Neuronal stem cell (in vitro differentiated cells): Measurements from ENCODE around the gene SEPHS1.

Source experiments
- DNase-seq: peaks from one replicate; pipeline ENCODE4 v3.0.0-alpha.2; 2013; ENCODE audit warnings: low spot score
- H2AFZ ChIP-seq: one replicate; pipeline ENCODE4 v1.6.1; 2013; ENCODE audit warnings: mild to moderate bottlenecking, low read length, inconsistent platforms
- H2AK5ac ChIP-seq: 2 replicates; pipeline ENCODE4 v1.6.1; 2013; ENCODE audit warnings: low read depth, mild to moderate bottlenecking, inconsistent platforms, low read length, moderate library complexity, mixed read lengths
- H2BK120ac ChIP-seq: 2 replicates; pipeline ENCODE4 v1.6.1; 2013; ENCODE audit warnings: low read depth, mild to moderate bottlenecking, inconsistent platforms, low read length, moderate library complexity, mixed read lengths
- H2BK12ac ChIP-seq: one replicate; pipeline ENCODE4 v1.6.1; 2013; ENCODE audit warnings: low read length, inconsistent platforms
- H2BK15ac ChIP-seq: 2 replicates; pipeline ENCODE4 v1.6.1; 2013; ENCODE audit warnings: mild to moderate bottlenecking, low read length, inconsistent platforms, mixed read lengths
- H2BK5ac ChIP-seq: one replicate; pipeline ENCODE4 v1.6.1; 2013; ENCODE audit warnings: inconsistent platforms, mild to moderate bottlenecking, low read length, moderate library complexity
- H3K14ac ChIP-seq: one replicate; pipeline ENCODE4 v1.6.1; 2013; ENCODE audit warnings: low read length, inconsistent platforms
- H3K18ac ChIP-seq: 2 replicates; pipeline ENCODE4 v1.6.1; 2013; ENCODE audit warnings: low read length, inconsistent platforms
- H3K23ac ChIP-seq: 2 replicates; pipeline ENCODE4 v1.6.1; 2013; ENCODE audit warnings: low read depth, mild to moderate bottlenecking, mixed read lengths, low read length, inconsistent platforms; ENCODE audit not compliant: poor library complexity
- H3K27ac ChIP-seq: replicated peaks from 3 replicates; pipeline ENCODE4 v1.5.1; 2013; ENCODE audit warnings: low read length, inconsistent platforms
- H3K27me3 ChIP-seq, 3 experiments: 2 replicates each; pipeline ENCODE4 v1.6.1; 2013; ENCODE audit warnings: low read length in 3 of 3, mild to moderate bottlenecking in 2 of 3, inconsistent platforms in 1 of 3, low read depth in 1 of 3, mixed read lengths in 1 of 3, moderate library complexity in 1 of 3; ENCODE audit not compliant: control insufficient read depth in 3 of 3, insufficient read depth in 3 of 3
- H3K36me3 ChIP-seq, 2 donors: replicated peaks in 1 of 2; 2 replicates each; pipeline ENCODE4 v1.6.1; 2013; ENCODE audit warnings: low read length in 2 of 2; ENCODE audit not compliant: control insufficient read depth in 2 of 2, insufficient read depth in 2 of 2
- H3K4ac ChIP-seq: 2 replicates; pipeline ENCODE4 v1.6.1; 2013; ENCODE audit warnings: inconsistent platforms, mild to moderate bottlenecking, low read length, moderate library complexity
- H3K4me1 ChIP-seq, 2 donors: 1 replicate in 1 of 2; 2 replicates in 1 of 2; pipeline ENCODE4 v1.6.1; 2013; ENCODE audit warnings: low read length in 2 of 2, low read depth in 1 of 2; ENCODE audit not compliant: control insufficient read depth in 2 of 2, insufficient read depth in 1 of 2
- H3K4me2 ChIP-seq: one replicate; pipeline ENCODE4 v1.6.1; 2013; ENCODE audit warnings: mild to moderate bottlenecking, low read length, inconsistent platforms; ENCODE audit not compliant: insufficient read depth, poor library complexity, severe bottlenecking
- H3K4me3 ChIP-seq, 2 donors: 2 replicates each; pipeline ENCODE4 v1.5.1; 2013; ENCODE audit warnings: low read length in 2 of 2, mild to moderate bottlenecking in 2 of 2, inconsistent platforms in 1 of 2, moderate library complexity in 1 of 2
- H3K79me1 ChIP-seq: one replicate; pipeline ENCODE4 v1.6.1; 2013; ENCODE audit warnings: low read depth, mild to moderate bottlenecking, inconsistent platforms, low read length, moderate library complexity
- H3K9ac ChIP-seq: one replicate; pipeline ENCODE4 v1.6.1; 2013; ENCODE audit warnings: mild to moderate bottlenecking, low read depth, low read length, inconsistent platforms; ENCODE audit not compliant: poor library complexity
- H3K9me3 ChIP-seq, 2 donors: replicated peaks in 1 of 2; 2 replicates each; pipeline versions ENCODE3 to v1.6.1; 2013; ENCODE audit warnings: low read length in 2 of 2, mild to moderate bottlenecking in 2 of 2, inconsistent platforms in 1 of 2, low read depth in 1 of 2, mixed read lengths in 1 of 2, moderate library complexity in 1 of 2; ENCODE audit not compliant: control insufficient read depth in 2 of 2, insufficient read depth in 1 of 2
- H4K8ac ChIP-seq: one replicate; pipeline ENCODE4 v1.6.1; 2013; ENCODE audit warnings: low read depth, mild to moderate bottlenecking, inconsistent platforms, low read length, moderate library complexity
- H4K91ac ChIP-seq: one replicate; pipeline ENCODE4 v1.6.1; 2013; ENCODE audit warnings: low read length, low read depth, mild to moderate bottlenecking, inconsistent platforms; ENCODE audit not compliant: poor library complexity
- WGBS, 2 donors: extraction: QIAGEN DNeasy Blood & Tissue Kit; methylation state at CpG; one replicate each; pipeline ENCODE4 v1.1.7; 2013; ENCODE audit warnings: missing lambda C conversion rate in 2 of 2, mixed read lengths in 1 of 2; ENCODE audit not compliant: insufficient read length in 2 of 2, insufficient replicate concordance in 1 of 2; ENCODE audit errors: extremely low coverage in 2 of 2; 5-methylcytosine and 5-hydroxymethylcytosine counted together

Gene SEPHS1

GRCh38 chr10:13352519-13352918, 4.4 kb upstream of the SEPHS1 start:
- Histone ChIP-seq H3K18ac (no peak overlapping the region), H3K9ac (no peak overlapping the region), H2AFZ (no peak overlapping the region), H3K4me3 (no peak overlapping the region), H3K4me2 (no peak overlapping the region), H3K14ac (no peak overlapping the region), H2AK5ac (no peak overlapping the region), H2BK12ac (no peak overlapping the region), H4K91ac (no peak overlapping the region), H3K9me3 (no peaks in the 10 kb centered on the region), H2BK5ac (no peak overlapping the region), H3K4me1 (peaks cover 10 to 13% of the 10 kb centered on the region in 2 donors), H3K23ac (no peak overlapping the region), H3K27ac (no peak overlapping the region), H3K4ac (no peak overlapping the region), H3K79me1 (no peaks in the 10 kb centered on the region), H4K8ac (no peak overlapping the region), H3K36me3 (no peaks in the 10 kb centered on the region), H2BK120ac (no peak overlapping the region), H2BK15ac (no peak overlapping the region), H3K27me3 (peaks cover 4 to 35% (median 4%) of the 10 kb centered on the region in 3 experiments)
- no peak for DNase-seq
- no CpG with 5 or more reads among the region's 3 CpGs for WGBS, 2 donors

DNA sequence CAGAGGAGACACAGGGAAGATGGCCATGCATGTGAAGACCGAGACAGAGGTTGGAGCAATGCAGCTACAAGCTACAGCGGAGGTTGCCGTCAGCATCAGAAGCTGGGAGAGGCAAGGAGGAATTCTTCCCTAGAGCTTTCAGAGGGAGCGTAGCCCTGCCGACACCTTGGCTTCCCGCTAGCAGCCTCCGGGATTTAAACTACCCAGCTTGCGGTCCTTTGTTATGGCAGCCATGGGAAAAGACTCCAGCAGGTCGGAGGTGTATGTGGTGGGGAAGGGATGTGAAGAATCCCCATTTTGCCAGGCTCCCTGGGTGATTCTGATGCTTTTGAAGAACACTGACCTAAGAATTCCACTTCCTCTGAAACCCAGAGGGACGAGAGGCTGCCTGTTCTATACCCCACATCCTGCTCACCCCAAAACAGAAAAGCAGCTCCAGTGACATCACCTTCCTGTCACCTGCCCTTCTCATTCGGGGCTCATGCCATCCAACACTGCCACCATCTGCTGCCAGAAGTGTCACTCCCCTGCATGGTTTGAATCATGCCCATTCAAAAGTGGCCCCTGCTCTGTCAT, 3.3 kb upstream of the SEPHS1 start:
- Histone ChIP-seq H4K8ac (no peak overlapping the region), H3K4me1 (peaks cover 10 to 13% of the 10 kb centered on the region in 2 donors), H2AFZ (no peak overlapping the region), H3K14ac (no peak overlapping the region), H2BK120ac (no peak overlapping the region), H2AK5ac (no peak overlapping the region), H3K23ac (no peak overlapping the region), H3K79me1 (no peaks in the 10 kb centered on the region), H2BK12ac (no peak overlapping the region), H3K18ac (no peak overlapping the region), H3K4me2 (no peak overlapping the region), H4K91ac (no peak overlapping the region), H3K27me3 (peaks cover 4 to 35% (median 4%) of the 10 kb centered on the region in 3 experiments), H2BK15ac (no peak overlapping the region), H3K4ac (no peak overlapping the region), H3K4me3 (no peak overlapping the region), H3K9me3 (no peaks in the 10 kb centered on the region), H3K27ac (no peak overlapping the region), H3K9ac (no peak overlapping the region), H3K36me3 (no peaks in the 10 kb centered on the region), H2BK5ac (no peak overlapping the region)
- WGBS, 2 donors, result no CpG with 5 or more reads among the region's 11 CpGs
- no peak for DNase-seq

DNA sequence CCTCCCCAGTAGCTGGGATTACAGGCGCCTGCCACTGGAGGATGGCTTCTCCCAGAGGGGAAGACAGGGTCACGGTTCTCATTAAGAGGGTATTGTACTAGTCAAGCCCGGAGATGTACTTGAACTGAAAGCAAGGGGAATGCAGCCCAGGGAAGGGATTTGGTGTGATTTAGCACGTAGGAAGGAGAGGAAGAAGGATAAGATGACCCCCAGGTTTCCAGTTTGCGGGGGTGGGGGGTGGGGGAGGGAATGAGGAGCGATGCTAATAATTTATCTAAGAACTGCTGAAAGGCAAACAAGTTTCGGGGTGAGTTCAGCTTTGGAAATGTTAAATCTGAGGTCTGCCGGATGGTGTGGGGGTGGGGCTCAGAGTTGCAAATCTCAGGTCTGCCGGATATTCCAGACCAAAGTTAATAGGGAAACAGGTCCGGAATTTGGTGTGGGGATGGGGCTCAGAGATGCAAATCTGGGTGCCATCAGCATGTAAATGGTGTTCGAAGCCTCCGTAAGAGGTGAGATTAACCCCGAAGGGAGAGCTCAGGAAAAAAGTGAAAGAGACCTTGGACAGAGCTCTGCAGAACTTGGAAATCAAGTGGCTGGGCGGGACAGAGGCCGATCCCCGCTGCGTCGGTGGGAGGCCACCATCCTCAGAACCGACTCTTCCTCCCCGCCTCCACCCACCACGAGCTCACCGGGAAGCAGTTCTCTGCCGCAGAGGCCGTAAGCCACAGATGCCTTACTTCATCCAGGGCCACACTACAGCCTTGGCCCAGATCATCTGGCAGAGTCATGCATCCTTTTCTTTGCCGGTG, 1.6 kb upstream of the SEPHS1 start:
- no peak overlapping the region for H3K14ac ChIP-seq
- H3K4me2 ChIP-seq, result peak overlapping the region; percentile 46
- peak overlapping the region; percentile 83 for H2AFZ ChIP-seq
- H3K27ac ChIP-seq, result no peak overlapping the region
- H3K9ac ChIP-seq, result no peak overlapping the region
- H3K9me3 ChIP-seq, result no peaks in the 10 kb centered on the region
- no peaks in the 10 kb centered on the region for H3K79me1 ChIP-seq
- WGBS, 2 donors, result no CpG with 5 or more reads among the region's 25 CpGs
- H4K8ac ChIP-seq, result no peak overlapping the region
- peaks cover 12 to 21% of the 10 kb centered on the region in 2 donors for H3K4me1 ChIP-seq
- H3K23ac ChIP-seq, result peak overlapping the region; percentile 87
- H2BK5ac ChIP-seq, result no peak overlapping the region
- peaks cover 4 to 35% (median 4%) of the 10 kb centered on the region in 3 experiments for H3K27me3 ChIP-seq
- H2BK15ac ChIP-seq, result no peak overlapping the region
- peaks cover 0 to 11% of the 10 kb centered on the region in 2 donors for H3K36me3 ChIP-seq
- no peak overlapping the region for H3K4ac ChIP-seq
- no peak for DNase-seq
- H2AK5ac ChIP-seq, result no peak overlapping the region
- no peak overlapping the region for H2BK12ac ChIP-seq
- H3K4me3 ChIP-seq, result peak overlapping the region in 1 of 2 donors; percentile 74
- no peak overlapping the region for H2BK120ac ChIP-seq
- no peak overlapping the region for H4K91ac ChIP-seq
- H3K18ac ChIP-seq, result no peak overlapping the region

GRCh38 chr10:13347500-13348156, 465 bp downstream of the SEPHS1 start:
- peaks cover 0 to 4% of the 10 kb centered on the region in 2 donors for H3K9me3 ChIP-seq
- H3K27me3 ChIP-seq, result peaks cover 4 to 35% (median 4%) of the 10 kb centered on the region in 3 experiments
- no peak overlapping the region for H3K23ac ChIP-seq
- H4K8ac ChIP-seq, result no peak overlapping the region
- H2BK12ac ChIP-seq, result no peak overlapping the region
- H3K14ac ChIP-seq, result no peak overlapping the region
- no peak overlapping the region for H2BK120ac ChIP-seq
- H3K4ac ChIP-seq, result no peak overlapping the region
- H2BK15ac ChIP-seq, result no peak overlapping the region
- H4K91ac ChIP-seq, result no peak overlapping the region
- H2AFZ ChIP-seq, result peak overlapping the region; percentile 79
- H3K4me3 ChIP-seq, result peak overlapping the region; percentile 74 to 96
- H3K36me3 ChIP-seq, result peaks cover 6 to 32% of the 10 kb centered on the region in 2 donors
- peak overlapping the region; percentile 85 for H3K4me2 ChIP-seq
- peak overlapping the region; percentile 87 for H3K27ac ChIP-seq
- WGBS, 2 donors, result no CpG with 5 or more reads among the region's 109 CpGs
- H2BK5ac ChIP-seq, result peak overlapping the region; percentile 58
- H3K4me1 ChIP-seq, result peaks cover 12 to 21% of the 10 kb centered on the region in 2 donors
- no peak overlapping the region for H2AK5ac ChIP-seq
- H3K18ac ChIP-seq, result peak overlapping the region; percentile 95
- H3K79me1 ChIP-seq, result no peaks in the 10 kb centered on the region
- peak; percentile 76 for DNase-seq
- H3K9ac ChIP-seq, result peak overlapping the region; percentile 86
